Breast epithelium (tissue), 3 donors: ENCODE results near the gene PPL.

Experiments used
- POLR2A ChIP-seq: fragments of 450-650 bp; IDR thresholded peaks from one replicate; pipeline ENCODE4 v1.6.1; 2016; ENCODE audit warnings: antibody characterized with exemption, mild to moderate bottlenecking, moderate library complexity
- TF ChIP-seq, protein P1 (sequence below), 3 donors: fragments of 450-650 bp; IDR thresholded peaks; one replicate each; pipeline ENCODE4 v1.5.1; 2016 to 2017; ENCODE audit warnings: antibody characterized with exemption in 3 of 3, mild to moderate bottlenecking in 3 of 3, moderate library complexity in 3 of 3

DNA sequence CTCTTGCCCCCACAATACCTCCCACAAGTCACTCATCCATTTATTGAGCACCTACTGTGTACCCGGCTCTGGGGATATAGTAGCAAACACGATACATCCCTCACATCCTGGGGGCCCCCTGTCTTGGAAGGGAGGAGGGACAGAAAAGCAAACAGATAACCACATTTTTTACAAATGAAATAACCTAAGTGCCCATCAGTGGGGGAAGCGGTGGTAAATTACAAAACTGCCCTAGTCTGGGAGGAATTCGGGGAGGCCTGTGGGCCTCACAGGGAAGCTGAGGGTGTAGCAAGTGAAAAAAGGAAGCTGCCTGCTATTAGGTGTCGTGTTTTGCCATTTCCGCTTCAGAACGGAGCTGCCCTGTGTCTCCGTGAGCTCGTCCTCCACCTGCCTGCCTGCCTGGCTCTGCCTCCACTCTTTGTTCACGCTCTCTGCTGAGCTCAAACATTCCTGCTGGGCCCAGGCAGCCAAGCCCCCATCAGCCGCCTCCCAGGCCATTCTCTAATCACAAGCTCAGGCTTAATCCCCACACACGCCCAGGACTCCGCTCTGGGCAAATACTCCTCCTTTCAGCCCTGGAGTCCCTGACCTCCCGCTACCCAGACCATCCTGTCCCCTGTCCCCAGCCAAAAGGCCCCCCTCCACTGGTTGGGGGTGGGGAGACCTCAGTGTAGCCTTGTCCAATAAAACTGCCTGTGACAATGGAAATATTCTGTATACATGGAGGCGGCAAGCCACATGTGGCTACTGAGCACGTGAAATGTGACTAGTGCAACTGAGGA lies 11.0 kb upstream of the PPL start:
- TF ChIP-seq, protein P1, sequence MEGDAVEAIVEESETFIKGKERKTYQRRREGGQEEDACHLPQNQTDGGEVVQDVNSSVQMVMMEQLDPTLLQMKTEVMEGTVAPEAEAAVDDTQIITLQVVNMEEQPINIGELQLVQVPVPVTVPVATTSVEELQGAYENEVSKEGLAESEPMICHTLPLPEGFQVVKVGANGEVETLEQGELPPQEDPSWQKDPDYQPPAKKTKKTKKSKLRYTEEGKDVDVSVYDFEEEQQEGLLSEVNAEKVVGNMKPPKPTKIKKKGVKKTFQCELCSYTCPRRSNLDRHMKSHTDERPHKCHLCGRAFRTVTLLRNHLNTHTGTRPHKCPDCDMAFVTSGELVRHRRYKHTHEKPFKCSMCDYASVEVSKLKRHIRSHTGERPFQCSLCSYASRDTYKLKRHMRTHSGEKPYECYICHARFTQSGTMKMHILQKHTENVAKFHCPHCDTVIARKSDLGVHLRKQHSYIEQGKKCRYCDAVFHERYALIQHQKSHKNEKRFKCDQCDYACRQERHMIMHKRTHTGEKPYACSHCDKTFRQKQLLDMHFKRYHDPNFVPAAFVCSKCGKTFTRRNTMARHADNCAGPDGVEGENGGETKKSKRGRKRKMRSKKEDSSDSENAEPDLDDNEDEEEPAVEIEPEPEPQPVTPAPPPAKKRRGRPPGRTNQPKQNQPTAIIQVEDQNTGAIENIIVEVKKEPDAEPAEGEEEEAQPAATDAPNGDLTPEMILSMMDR (IDR thresholded peaks at IDR 0.05), result no peak
- TF ChIP-seq POLR2A, result no peak
